IPS-15b (cell line): ENCODE measurements around the gene PRAMEF8.
"Not testable (repeated sequence)": the region's sequence is repeated elsewhere in the genome, so short reads cannot be mapped to it uniquely, and the experiment has no call there.

Experiments
- H3K27me3 ChIP-seq: one replicate; pipeline ENCODE4 v1.6.1; 2013; ENCODE audit warnings: low read length; ENCODE audit not compliant: control insufficient read depth, insufficient read depth
- H3K36me3 ChIP-seq: one replicate; pipeline ENCODE4 v1.6.1; 2013; ENCODE audit warnings: low read length; ENCODE audit not compliant: control insufficient read depth, insufficient read depth
- H3K4me1 ChIP-seq: one replicate; pipeline ENCODE4 v1.6.1; 2013; ENCODE audit warnings: mild to moderate bottlenecking, low read length; ENCODE audit not compliant: control insufficient read depth, insufficient read depth
- H3K4me3 ChIP-seq: one replicate; pipeline ENCODE4 v1.5.1; 2013; ENCODE audit warnings: low read depth, low read length
- H3K9ac ChIP-seq: one replicate; pipeline ENCODE4 v1.6.1; 2013; ENCODE audit warnings: low read depth, mild to moderate bottlenecking, low read length
- H3K9me3 ChIP-seq: one replicate; pipeline ENCODE4 v1.6.1; 2013; ENCODE audit warnings: mild to moderate bottlenecking, low read length; ENCODE audit not compliant: control insufficient read depth, insufficient read depth

Gene PRAMEF8

DNA sequence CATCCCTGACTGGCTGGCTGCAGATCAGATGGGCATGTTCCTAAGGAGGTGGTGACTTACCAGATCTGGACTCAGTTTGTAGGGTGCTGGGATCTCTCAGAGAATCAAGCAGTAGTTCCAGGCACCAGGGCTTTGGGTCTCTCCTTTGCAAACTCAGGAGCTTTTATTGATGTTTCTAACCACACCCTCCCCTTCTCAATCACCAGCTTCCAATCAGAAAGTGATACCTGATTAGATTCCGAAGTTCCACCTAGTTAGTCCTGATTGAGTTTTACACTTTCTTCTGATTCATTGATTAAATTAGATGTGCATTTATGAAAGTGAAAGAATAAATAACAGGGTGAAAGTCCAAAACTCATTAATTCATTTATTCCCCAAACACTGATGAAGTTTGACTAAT, at the start of gene PRAMEF8:
Gene PRAMEF8, minus strand, starts transcription at position 101 of the 400 bp plus-strand sequence. CDS start 1,046 bp downstream, outside the sequence.
- not testable (repeated sequence) for H3K4me3 ChIP-seq, H3K9me3 ChIP-seq, H3K27me3 ChIP-seq, H3K9ac ChIP-seq, H3K36me3 ChIP-seq, H3K4me1 ChIP-seq

DNA sequence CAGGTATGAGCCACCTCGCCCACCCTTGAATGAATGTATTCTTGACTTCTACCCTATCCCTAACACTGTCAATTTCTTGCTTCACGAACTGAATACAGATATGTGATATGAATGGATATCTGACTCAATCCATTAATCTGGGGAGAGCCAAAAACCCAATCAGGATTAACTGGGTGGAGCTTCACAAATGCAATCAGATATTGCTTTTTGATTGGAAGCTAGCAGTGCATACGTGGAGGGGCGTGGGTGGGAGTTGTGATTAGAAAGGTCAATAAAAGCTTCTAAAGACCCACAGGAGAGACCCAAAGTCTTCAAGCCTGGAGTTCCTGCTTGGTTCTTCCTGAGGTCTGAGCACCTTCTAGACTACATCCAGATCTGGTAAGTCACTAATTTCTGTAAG, 30.3 kb upstream of the PRAMEF8 start, which contains the start of gene PRAMEF15:
Gene PRAMEF15, plus strand, starts transcription at position 301 of the 400 bp plus-strand sequence. CDS start 2,827 bp downstream, outside the sequence.
- H3K36me3 ChIP-seq, H3K9ac ChIP-seq, H3K27me3 ChIP-seq, H3K4me3 ChIP-seq, H3K4me1 ChIP-seq, H3K9me3 ChIP-seq: not testable (repeated sequence)

DNA sequence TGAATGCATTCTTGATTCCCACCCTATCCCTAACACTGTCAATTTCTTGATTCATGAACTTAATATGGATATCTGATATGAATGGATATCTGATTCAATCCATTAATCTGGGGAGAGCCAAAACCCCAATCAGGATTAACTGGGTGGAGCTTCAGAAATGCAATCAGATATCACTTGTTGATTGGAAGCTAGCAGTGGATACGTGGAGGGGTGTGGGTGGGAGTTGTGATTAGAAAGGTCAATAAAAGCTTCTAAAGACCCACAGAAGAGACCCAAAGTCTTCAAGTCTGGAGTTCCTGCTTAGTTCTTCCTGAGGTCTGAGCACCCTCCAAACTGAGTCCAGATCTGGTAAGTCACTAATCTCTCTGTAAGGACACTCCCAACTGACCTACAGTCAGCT, 18.3 kb upstream of the PRAMEF8 start, which contains the start of gene PRAMEF33:
Gene PRAMEF33, plus strand, starts transcription at position 301 of the 400 bp plus-strand sequence. CDS start 2,416 bp downstream, outside the sequence.
- H3K9me3 ChIP-seq, H3K4me3 ChIP-seq, H3K27me3 ChIP-seq, H3K36me3 ChIP-seq, H3K4me1 ChIP-seq, H3K9ac ChIP-seq: not testable (repeated sequence)

DNA sequence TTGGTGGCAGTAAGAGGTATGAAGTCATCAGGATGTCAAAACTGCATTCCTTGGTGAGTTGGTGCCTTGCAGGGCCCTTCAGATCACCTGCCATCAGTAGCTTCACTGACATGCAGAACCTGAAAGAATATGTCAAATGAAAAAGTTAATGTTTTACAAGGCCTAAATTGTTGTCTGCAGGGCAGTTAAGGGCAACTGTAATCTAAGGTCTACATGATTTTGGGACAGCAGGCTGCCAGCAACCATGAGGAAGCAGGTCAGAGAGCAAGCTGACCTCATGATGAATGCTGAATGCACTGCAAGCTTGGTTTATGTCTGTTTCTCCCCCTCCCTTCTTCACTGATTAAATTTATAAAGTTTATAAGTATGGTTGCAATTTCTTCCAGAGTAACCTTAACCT, 17.3 kb upstream of the PRAMEF8 start:
- not testable (repeated sequence) for H3K9ac ChIP-seq, H3K27me3 ChIP-seq, H3K9me3 ChIP-seq, H3K36me3 ChIP-seq, H3K4me1 ChIP-seq, H3K4me3 ChIP-seq

DNA sequence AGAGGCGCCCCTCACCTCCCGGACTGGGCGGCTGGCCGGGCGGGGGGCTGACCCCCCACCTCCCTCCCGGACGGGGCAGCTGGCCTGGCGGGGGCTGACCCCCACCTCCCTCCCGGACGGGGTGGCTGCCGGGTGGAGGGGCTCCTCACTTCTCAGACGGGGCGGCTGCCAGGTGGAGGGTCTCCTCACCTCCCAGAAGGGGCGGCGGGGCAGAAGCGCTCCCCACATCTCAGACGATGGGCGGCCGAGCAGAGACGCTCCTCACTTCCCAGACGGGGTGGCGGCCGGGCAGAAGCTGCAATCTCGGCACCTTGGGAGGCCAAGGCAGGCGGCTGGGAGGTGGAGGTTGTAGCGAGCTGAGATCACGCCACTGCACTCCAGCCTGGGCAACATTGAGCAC, 13.8 kb upstream of the PRAMEF8 start:
- H3K4me1 ChIP-seq, H3K9ac ChIP-seq, H3K36me3 ChIP-seq, H3K9me3 ChIP-seq, H3K27me3 ChIP-seq, H3K4me3 ChIP-seq: not testable (repeated sequence)

DNA sequence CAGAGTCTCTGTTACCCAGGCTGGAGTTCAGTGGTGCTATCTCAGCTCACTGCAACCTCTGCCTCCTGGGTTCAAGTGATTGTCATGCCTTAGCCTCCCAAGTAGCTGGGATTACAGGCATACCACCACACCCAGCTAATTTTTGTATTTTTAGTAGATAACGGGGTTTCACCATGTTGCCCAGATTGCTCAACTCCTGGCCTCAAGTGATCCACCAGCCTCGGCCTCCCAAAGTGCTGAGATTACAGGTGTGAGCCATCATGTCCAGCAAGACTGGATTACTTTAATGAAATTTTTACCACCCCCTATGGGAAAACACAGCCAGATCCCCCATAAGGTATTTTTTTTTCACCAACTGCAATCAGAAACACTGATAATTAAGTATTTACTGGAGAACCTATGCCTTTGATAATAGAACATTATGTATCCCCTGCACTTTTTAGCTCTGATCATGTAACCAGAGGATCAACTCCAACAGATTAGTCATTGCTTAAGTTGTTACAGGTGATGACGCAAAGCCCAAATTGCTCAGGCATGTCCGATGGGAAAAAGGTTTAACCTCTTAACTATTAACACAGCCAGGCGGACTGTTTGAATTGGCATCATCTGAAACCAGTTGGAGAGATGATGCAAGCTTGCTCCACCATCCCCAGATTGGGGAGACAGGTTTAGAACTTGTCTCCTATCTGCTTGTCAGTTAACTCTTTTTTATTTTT, 12.4 kb upstream of the PRAMEF8 start:
- not testable (repeated sequence) for H3K9ac ChIP-seq, H3K4me3 ChIP-seq, H3K27me3 ChIP-seq, H3K36me3 ChIP-seq, H3K9me3 ChIP-seq, H3K4me1 ChIP-seq

DNA sequence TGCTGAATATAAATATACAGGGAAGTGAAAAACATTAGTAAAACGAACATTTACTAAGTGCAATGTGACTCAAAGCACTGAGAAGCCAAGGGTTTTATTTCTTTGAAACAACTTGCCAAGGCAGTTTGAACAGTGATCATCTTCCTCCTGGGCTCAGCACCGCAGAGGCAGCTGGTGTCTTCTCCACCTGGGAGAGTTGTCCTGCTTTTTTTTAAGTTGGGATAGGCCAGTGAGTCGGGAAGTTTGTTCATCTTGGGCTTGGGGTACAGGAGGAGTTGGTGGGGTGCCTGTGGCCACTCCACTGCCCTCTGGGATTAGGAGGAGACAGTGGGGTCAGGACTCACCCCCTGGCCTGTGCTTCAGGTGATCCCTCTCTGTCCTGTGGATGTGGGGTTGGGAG, 4.1 kb upstream of the PRAMEF8 start:
- not testable (repeated sequence) for H3K4me3 ChIP-seq, H3K9ac ChIP-seq, H3K9me3 ChIP-seq, H3K27me3 ChIP-seq, H3K36me3 ChIP-seq, H3K4me1 ChIP-seq

DNA sequence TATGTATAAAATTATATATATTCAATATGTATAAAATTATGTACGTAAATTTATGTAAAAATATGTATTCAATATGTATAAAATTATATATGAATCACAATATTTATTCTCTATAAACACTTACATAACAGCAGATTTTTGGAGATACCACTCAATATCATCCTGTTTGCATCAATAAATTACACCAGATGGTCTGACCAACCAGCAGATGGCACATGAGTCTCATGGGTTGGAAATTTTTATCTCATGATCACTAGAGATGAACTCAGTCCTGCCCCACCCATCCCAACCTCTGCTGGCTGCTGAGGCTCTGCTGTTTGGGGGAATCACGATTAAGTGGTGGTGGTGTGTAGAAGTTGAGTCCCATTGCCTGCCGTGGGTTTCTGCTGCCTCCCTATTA, 5.3 kb downstream of the PRAMEF8 start:
- H3K9me3 ChIP-seq, H3K27me3 ChIP-seq, H3K36me3 ChIP-seq, H3K4me1 ChIP-seq, H3K4me3 ChIP-seq, H3K9ac ChIP-seq: not testable (repeated sequence)

DNA sequence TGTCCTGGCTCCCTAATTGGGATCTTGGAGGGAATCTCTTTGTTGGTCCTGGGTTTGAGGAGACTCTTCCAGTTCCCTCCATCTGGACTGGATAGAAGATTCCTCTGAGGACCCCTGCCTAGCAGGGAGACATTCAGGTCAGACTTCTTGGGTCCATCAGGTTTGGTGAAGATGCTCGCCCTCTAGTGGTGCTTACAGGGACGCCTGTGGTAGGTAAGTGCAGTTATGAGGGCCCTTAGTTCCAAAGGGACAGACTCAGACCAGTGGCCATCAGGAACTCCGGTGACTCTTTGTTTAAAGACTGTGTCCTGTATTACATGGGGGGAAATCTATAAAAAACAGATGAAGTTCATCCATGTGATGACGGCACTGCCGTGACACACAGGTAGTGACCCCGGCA, 7.9 kb downstream of the PRAMEF8 start:
- H3K4me1 ChIP-seq, H3K4me3 ChIP-seq, H3K36me3 ChIP-seq, H3K9ac ChIP-seq, H3K27me3 ChIP-seq, H3K9me3 ChIP-seq: not testable (repeated sequence)

DNA sequence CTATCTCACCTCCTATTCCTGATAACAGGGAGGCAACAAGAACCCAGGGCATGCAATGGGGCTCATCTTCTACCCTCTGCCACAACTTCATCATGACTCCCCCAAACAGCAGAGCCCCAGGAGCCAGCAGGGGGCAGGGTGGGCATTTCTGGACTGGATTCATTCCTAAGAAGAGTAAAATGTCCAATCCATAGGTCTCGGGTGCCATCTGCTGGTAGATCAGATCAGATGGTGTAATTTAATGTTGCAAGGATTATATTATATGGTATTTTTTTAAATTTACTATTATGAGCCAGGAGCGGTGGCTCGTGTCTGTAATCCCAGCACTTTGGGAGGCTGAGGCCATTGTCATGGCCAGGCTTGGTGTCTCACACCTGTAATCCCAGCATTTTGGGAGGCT, 19.8 kb downstream of the PRAMEF8 start:
- H3K36me3 ChIP-seq, H3K27me3 ChIP-seq, H3K4me1 ChIP-seq: not testable (repeated sequence)

DNA sequence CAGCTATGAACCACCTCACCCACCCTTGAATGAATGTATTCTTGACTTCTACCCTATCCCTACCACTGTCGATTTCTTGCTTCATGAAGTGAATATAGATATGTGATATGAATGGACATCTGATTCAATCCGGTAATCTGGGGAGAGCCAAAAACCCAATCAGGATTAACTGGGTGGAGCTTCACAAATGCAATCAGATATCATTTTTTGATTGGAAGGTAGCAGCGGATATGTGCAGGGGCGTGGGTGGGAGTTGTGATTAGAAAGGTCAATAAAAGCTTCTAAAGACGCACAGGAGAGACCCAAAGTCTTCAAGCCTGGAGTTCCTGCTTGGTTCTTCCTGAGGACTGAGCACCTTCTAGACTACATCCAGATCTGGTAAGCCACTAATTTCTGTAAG, 31.0 kb downstream of the PRAMEF8 start, which contains the start of gene PRAMEF5:
Gene PRAMEF5, plus strand, starts transcription at position 301 of the 400 bp plus-strand sequence. CDS start 5,071 bp downstream, outside the sequence.
- H3K27me3 ChIP-seq, H3K4me3 ChIP-seq, H3K4me1 ChIP-seq, H3K9ac ChIP-seq, H3K9me3 ChIP-seq, H3K36me3 ChIP-seq: not testable (repeated sequence)

More for the DNA sequence above, 19.8 kb downstream of the PRAMEF8 start:
- not testable (repeated sequence) for H3K9me3 ChIP-seq, H3K9ac ChIP-seq, H3K4me3 ChIP-seq

DNA sequence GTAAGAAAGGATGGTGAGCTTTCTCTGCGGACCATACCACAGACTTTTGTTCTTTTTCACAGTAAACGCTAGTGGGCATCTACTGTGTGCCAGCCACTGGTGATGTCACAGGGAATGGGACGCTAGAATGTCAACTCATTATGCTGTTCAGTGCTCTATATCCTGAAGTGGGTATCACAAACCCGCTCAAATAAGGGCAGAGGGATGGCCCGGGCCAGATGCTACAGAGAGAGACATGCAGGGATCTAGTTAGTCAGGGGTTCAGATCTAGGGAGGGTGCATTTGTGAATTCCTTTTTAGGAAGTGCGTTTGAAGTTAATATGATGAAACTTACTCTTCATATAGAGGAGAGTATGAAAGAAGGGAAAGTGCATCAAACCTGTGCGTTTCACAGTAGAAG, 37.8 kb downstream of the PRAMEF8 start:
- H3K36me3 ChIP-seq, H3K27me3 ChIP-seq, H3K9ac ChIP-seq, H3K4me1 ChIP-seq, H3K4me3 ChIP-seq: not testable (repeated sequence)
- H3K9me3 ChIP-seq = peaks cover 20% of the 10 kb centered on the region
